K562 treated with DMSO at 1 percent for 12 hours (cell line): ENCODE data around the gene NKRF. TPM values are rescaled to one million over a fixed set of nuclear protein-coding genes. Genes with fewer than 3 reads are reported as not detected.

Experiments
- total RNA-seq: library from RNA; unstranded; fragments of 300-600 nt; gene quantifications from 2 replicates; pipeline ENCODE4 v1.2.3, GENCODE V29; 2022; ENCODE audit not compliant: insufficient read depth

Gene NKRF
- 5.9 and 14.7 TPM in 2 replicates for total RNA-seq

GRCh38 chrX:119606280-119607017 lies at the start of gene NKRF:
NKRF (minus strand) TSS chrX:119606424.

GRCh38 chrX:119574394-119575266 lies 31.6 kb downstream of the NKRF start, which contains the start of gene UBE2A:
UBE2A (plus strand) TSS chrX:119574563; CDS start chrX:119574712, 149 bp downstream.

GRCh38 chrX:119565107-119565663 lies 41.0 kb downstream of the NKRF start, which contains the start of gene STEEP1:
STEEP1 (minus strand) TSS chrX:119565409; CDS start chrX:119565355, 54 bp downstream.

Other genes starting within 250 kb of the NKRF start
- 5.1 and 12.4 TPM in 2 replicates for gene SLC25A43, start 207.1 kb downstream of the NKRF start, total RNA-seq
- gene SLC25A5, start 138.0 kb downstream of the NKRF start, total RNA-seq: 1,037 and 1,149 TPM in 2 replicates
- 28.5 and 40.6 TPM in 2 replicates for gene STEEP1, start 41.0 kb downstream of the NKRF start, total RNA-seq
- 62.2 and 87.6 TPM in 2 replicates for gene UBE2A, start 31.9 kb downstream of the NKRF start, total RNA-seq
- gene SEPTIN6, start 86.7 kb upstream of the NKRF start, total RNA-seq: 26.4 and 69.6 TPM in 2 replicates
- gene SOWAHD, start 152.2 kb upstream of the NKRF start, total RNA-seq: 0.59 TPM in 1 of 2 replicates, not detected in the other
- gene RPL39, start 185.2 kb upstream of the NKRF start, total RNA-seq: 4,366 and 5,881 TPM in 2 replicates
- gene UPF3B, start 246.5 kb upstream of the NKRF start, total RNA-seq: 32.4 and 38.7 TPM in 2 replicates